ENCODE results near the gene SENP8.

Gene SENP8

GRCh38 chr15:72176159-72176558, 58.0 kb downstream of the SENP8 start:
- DNase-seq, result no peak

GRCh38 chr15:72176743-72177142, 58.5 kb downstream of the SENP8 start:
- no peak for DNase-seq

- DNase-seq, result no peak
These were observed 60.9 kb downstream of the SENP8 start for GRCh38 chr15:72178976-72179585.

- no peak for DNase-seq
These were observed 61.9 kb downstream of the SENP8 start for GRCh38 chr15:72179950-72180581.

- no peak for DNase-seq
These were observed 62.6 kb downstream of the SENP8 start for GRCh38 chr15:72180761-72181324.

- DNase-seq, result no peak
These were observed 64.0 kb downstream of the SENP8 start for GRCh38 chr15:72182244-72182643.

GRCh38 chr15:72182673-72183072, 64.5 kb downstream of the SENP8 start:
- DNase-seq, result no peak

- DNase-seq, result no peak
These were observed 65.6 kb downstream of the SENP8 start for GRCh38 chr15:72183781-72184164.

- no peak for DNase-seq
These were observed 66.1 kb downstream of the SENP8 start for GRCh38 chr15:72184165-72184811.

GRCh38 chr15:72189250-72189902, 71.2 kb downstream of the SENP8 start:
- DNase-seq, result no peak

- DNase-seq, result no peak
These were observed 74.2 kb downstream of the SENP8 start for GRCh38 chr15:72192416-72192815.
